ENCODE measurements around the gene DIS3L2.

Gene DIS3L2

GRCh38 chr2:232342635-232343565 is 381.4 kb downstream of the DIS3L2 start:
- TF ChIP-seq REST (IDR thresholded peaks at IDR 0.05; ENCODE audit: insufficient read depth in 1 of 2, low read depth in 2 of 2, low read length in 2 of 2): no peak
- no peak for TF ChIP-seq TAF1 (IDR thresholded peaks at IDR 0.05; ENCODE audit: borderline replicate concordance, insufficient read depth, low read length)
- no peak for TF ChIP-seq SIN3A (IDR thresholded peaks at IDR 0.05; ENCODE audit: borderline replicate concordance, insufficient read depth, low read length)
- no peak for TF ChIP-seq FOXP2 (optimal IDR thresholded peaks at IDR 0.05; ENCODE audit: borderline replicate concordance, extremely low read depth, extremely low read length, insufficient read depth)
- no peak for TF ChIP-seq POLR2AphosphoS5 (IDR thresholded peaks at IDR 0.05; ENCODE audit: low read depth, low read length)

GRCh38 chr2:232343821-232344220 is 382.3 kb downstream of the DIS3L2 start:
- TF ChIP-seq TAF1 (IDR thresholded peaks at IDR 0.05; ENCODE audit: borderline replicate concordance, insufficient read depth, low read length) (no peak), FOXP2 (optimal IDR thresholded peaks at IDR 0.05; ENCODE audit: borderline replicate concordance, extremely low read depth, extremely low read length, insufficient read depth) (no peak), POLR2AphosphoS5 (IDR thresholded peaks at IDR 0.05; ENCODE audit: low read depth, low read length) (no peak), REST (IDR thresholded peaks at IDR 0.05; ENCODE audit: insufficient read depth in 1 of 2, low read depth in 2 of 2, low read length in 2 of 2) (no peak), SIN3A (IDR thresholded peaks at IDR 0.05; ENCODE audit: borderline replicate concordance, insufficient read depth, low read length) (no peak)

- TF ChIP-seq FOXP2 (optimal IDR thresholded peaks at IDR 0.05; ENCODE audit: borderline replicate concordance, extremely low read depth, extremely low read length, insufficient read depth) (no peak), REST (IDR thresholded peaks at IDR 0.05; ENCODE audit: insufficient read depth in 1 of 2, low read depth in 2 of 2, low read length in 2 of 2) (no peak), TAF1 (IDR thresholded peaks at IDR 0.05; ENCODE audit: borderline replicate concordance, insufficient read depth, low read length) (no peak), POLR2AphosphoS5 (IDR thresholded peaks at IDR 0.05; ENCODE audit: low read depth, low read length) (no peak), SIN3A (IDR thresholded peaks at IDR 0.05; ENCODE audit: borderline replicate concordance, insufficient read depth, low read length) (no peak)
These were observed 383.7 kb downstream of the DIS3L2 start for GRCh38 chr2:232345251-232345650.

- TF ChIP-seq POLR2AphosphoS5 (IDR thresholded peaks at IDR 0.05; ENCODE audit: low read depth, low read length): no peak
- TF ChIP-seq SIN3A (IDR thresholded peaks at IDR 0.05; ENCODE audit: borderline replicate concordance, insufficient read depth, low read length): no peak
- no peak for TF ChIP-seq REST (IDR thresholded peaks at IDR 0.05; ENCODE audit: insufficient read depth in 1 of 2, low read depth in 2 of 2, low read length in 2 of 2)
These were observed 385.9 kb downstream of the DIS3L2 start for GRCh38 chr2:232347369-232347768.

Measured in PFSK-1 (cell line).